HepG2 (cell line): ENCODE data around the gene SMIM20. TPM values are rescaled to one million over a fixed set of nuclear protein-coding genes. Genes with fewer than 3 reads are reported as not detected.

Experiments used
- BCL6 ChIP-seq: IDR thresholded peaks from 2 replicates; pipeline ENCODE4 v1.6.1; 2016; ENCODE audit warnings: missing genetic modification reagents, missing compliant biosample characterization
- CCDC6 ChIP-seq: sonication (generic); formaldehyde crosslinking; IDR thresholded peaks from 2 replicates; pipeline ENCODE4 v1.8.1; 2022; ENCODE audit warnings: mild to moderate bottlenecking, missing genetic modification reagents, moderate library complexity
- CHCHD3 ChIP-seq: sonication (generic); formaldehyde crosslinking; IDR thresholded peaks from 2 replicates; pipeline ENCODE4 v1.8.0; 2022; ENCODE audit warnings: mild to moderate bottlenecking, missing genetic modification reagents, moderate library complexity
- GATA4 ChIP-seq: sonication (generic); IDR thresholded peaks from 2 replicates; pipeline ENCODE4 v1.6.1; 2016; ENCODE audit warnings: antibody characterized with exemption, low read depth, borderline replicate concordance
- GZF1 ChIP-seq: sonication (generic); formaldehyde crosslinking; IDR thresholded peaks from 2 replicates; pipeline ENCODE4 v1.5.1; 2020; ENCODE audit warnings: mild to moderate bottlenecking, missing genetic modification reagents
- HDAC1 ChIP-seq: sonication (generic); formaldehyde crosslinking; IDR thresholded peaks from 2 replicates; pipeline ENCODE4 v1.5.1; 2020; ENCODE audit warnings: mild to moderate bottlenecking, missing genetic modification reagents
- HDAC2 ChIP-seq: sonication (generic); formaldehyde crosslinking; IDR thresholded peaks from 2 replicates; pipeline ENCODE4 v1.4.0; 2020; ENCODE audit warnings: missing genetic modification reagents
- HMG20A ChIP-seq: IDR thresholded peaks from 2 replicates; pipeline ENCODE4 v1.6.1; 2016; ENCODE audit warnings: borderline replicate concordance
- HOXD1 ChIP-seq: sonication (generic); formaldehyde crosslinking; IDR thresholded peaks from 2 replicates; pipeline ENCODE4 v1.5.0; 2020; ENCODE audit warnings: missing genetic modification reagents
- KAT8 ChIP-seq: IDR thresholded peaks from 2 replicates; pipeline ENCODE4 v1.6.1; 2016; ENCODE audit warnings: missing genetic modification reagents, missing compliant biosample characterization
- MAX ChIP-seq: IDR thresholded peaks from 2 replicates; pipeline ENCODE4 v1.6.1; 2012; ENCODE audit warnings: inconsistent platforms
- MAZ ChIP-seq, 2 experiments: sonication (generic) in 1 of 2; formaldehyde crosslinking in 1 of 2; IDR thresholded peaks; 2 replicates each; pipeline versions ENCODE4 v1.5.0 to v1.6.1; 2012 to 2020; ENCODE audit warnings: low read depth in 2 of 2, mild to moderate bottlenecking in 2 of 2, borderline replicate concordance in 1 of 2, improper control_type of control experiment in 1 of 2, low read length in 1 of 2, missing genetic modification reagents in 1 of 2, moderate library complexity in 1 of 2
- MXD1 ChIP-seq: sonication (generic); formaldehyde crosslinking; IDR thresholded peaks from 2 replicates; pipeline ENCODE4 v1.4.0; 2020; ENCODE audit warnings: mild to moderate bottlenecking, missing genetic modification reagents
- NR2F1 ChIP-seq, 2 experiments: fragments of 450-650 bp in 1 of 2; formaldehyde crosslinking in 1 of 2; IDR thresholded peaks; 2 replicates each; pipeline versions ENCODE4 v1.5.0 to v1.6.1; 2016 to 2020; ENCODE audit warnings: mild to moderate bottlenecking in 1 of 2, missing compliant biosample characterization in 1 of 2, missing genetic modification reagents in 1 of 2, moderate library complexity in 1 of 2
- PHB2 ChIP-seq: fragments of 450-650 bp; IDR thresholded peaks from 2 replicates; pipeline ENCODE4 v1.6.1; 2018; ENCODE audit not compliant: partially characterized antibody
- SRY ChIP-seq: sonication (generic); formaldehyde crosslinking; IDR thresholded peaks from 2 replicates; pipeline ENCODE4 v1.8.0; 2022; ENCODE audit warnings: mild to moderate bottlenecking, missing genetic modification reagents
- TAF1 ChIP-seq: sonication (generic); formaldehyde crosslinking; IDR thresholded peaks from 2 replicates; pipeline ENCODE4 v1.4.0; 2020; ENCODE audit warnings: missing genetic modification reagents
- TBL1XR1 ChIP-seq: fragments of 150-350 bp; IDR thresholded peaks from 2 replicates; pipeline ENCODE4 v1.6.1; 2014; ENCODE audit warnings: borderline replicate concordance, low read length; ENCODE audit not compliant: partially characterized antibody
- YEATS4 ChIP-seq: sonication (generic); formaldehyde crosslinking; IDR thresholded peaks from 2 replicates; pipeline ENCODE4 v1.4.0; 2020; ENCODE audit warnings: missing genetic modification reagents, borderline replicate concordance
- ZNF292 ChIP-seq: sonication (generic); formaldehyde crosslinking; IDR thresholded peaks from 2 replicates; pipeline ENCODE4 v1.8.1; 2022; ENCODE audit warnings: mild to moderate bottlenecking, low read depth, missing genetic modification reagents, borderline replicate concordance
- ZNF574 ChIP-seq: sonication (generic); formaldehyde crosslinking; IDR thresholded peaks from 2 replicates; pipeline ENCODE4 v1.4.0; 2020; ENCODE audit warnings: missing genetic modification reagents
- ZNF597 ChIP-seq: sonication (generic); formaldehyde crosslinking; IDR thresholded peaks from 2 replicates; pipeline ENCODE4 v1.5.0; 2020; ENCODE audit warnings: missing genetic modification reagents
- ZNF607 ChIP-seq: sonication (generic); formaldehyde crosslinking; IDR thresholded peaks from 2 replicates; pipeline ENCODE4 v1.5.1; 2020; ENCODE audit warnings: missing genetic modification reagents, mild to moderate bottlenecking, borderline replicate concordance
- ZNF619 ChIP-seq: sonication (generic); formaldehyde crosslinking; IDR thresholded peaks from 2 replicates; pipeline ENCODE4 v1.4.0; 2020; ENCODE audit warnings: mild to moderate bottlenecking, missing genetic modification reagents
- ZNF792 ChIP-seq: IDR thresholded peaks from 2 replicates; pipeline ENCODE4 v1.6.1; 2016
- ZSCAN21 ChIP-seq: sonication (generic); formaldehyde crosslinking; IDR thresholded peaks from 2 replicates; pipeline ENCODE4 v1.8.0; 2022; ENCODE audit warnings: mild to moderate bottlenecking, missing genetic modification reagents, moderate library complexity, borderline replicate concordance
- polyA plus RNA-seq, 8 experiments: library from polyadenylated mRNA; depleted of rRNA in 3 of 8; stranded (reverse) in 7 of 8; unstranded in 1 of 8; fragments of >200 nt; fragmentation: Illumina TruSeq in 4 of 8; extraction: Trizol in 4 of 8; gene quantifications; 2 replicates each; pipeline versions ENCODE4 v1.2.1 to v1.2.3, GENCODE V29; 2011 to 2016; ENCODE audit warnings: low read depth in 4 of 8, missing spikeins in 1 of 8, mixed read lengths in 1 of 8; ENCODE audit not compliant: insufficient read depth in 1 of 8
- total RNA-seq, 5 experiments: library from RNA; depleted of rRNA; stranded (reverse); fragments of >200 nt; fragmentation: Illumina TruSeq; extraction: Trizol; gene quantifications; 2 replicates each; pipeline ENCODE4 v1.2.3, GENCODE V29; 2016; ENCODE audit warnings: low read depth in 1 of 5

The SMIM20 gene
- total and polyA plus RNA-seq, 2 of the 13 experiments (the other 11 are each of a cell fraction or from before 2014, with no cell fraction given) = 26.3 to 30.2 TPM

GRCh38 chr4:25913851-25914669, at the start of gene SMIM20 (continued):
- TF ChIP-seq HDAC1 (CRISPR knock-in tag) (peak; percentile 83), CCDC6 (CRISPR knock-in tag) (peak; percentile 69; the same call in 1 of the 2 replicates), SRY (CRISPR knock-in tag) (no peak), ZNF619 (CRISPR knock-in tag) (no peak), GATA4 (0 out of 2 replicates have a peak, but pooled peaks have one; percentile 30), TAF1 (peak; percentile 73), ZNF292 (peak; percentile 34; the same call in 1 of the 2 replicates), TBL1XR1 (no peak), ZNF792 (peak; percentile 56), MXD1 (peak; percentile 69), YEATS4 (peak; percentile 81; the same call in 1 of the 2 replicates), ZSCAN21 (CRISPR knock-in tag) (peak; percentile 23; the same call in 1 of the 2 replicates), GZF1 (CRISPR knock-in tag) (0 out of 2 replicates have a peak, but pooled peaks have one; percentile 74), CHCHD3 (CRISPR knock-in tag) (no peak), PHB2 (no peak), HOXD1 (CRISPR knock-in tag) (peak; percentile 77), KAT8 (CRISPR knock-in tag) (peak; percentile 89), MAZ (IDR thresholded peaks at IDR 0.05; ENCODE audit: borderline replicate concordance, low read depth, low read length) (no peak), MAZ (CRISPR knock-in tag; IDR thresholded peaks at IDR 0.05; ENCODE audit: low read depth) (peak; percentile 77), NR2F1 (CRISPR knock-in tag; IDR thresholded peaks at IDR 0.05) (peak in 1 of 2 experiments; percentile 74; a peak in 2 of 4 replicates), ZNF607 (CRISPR knock-in tag) (no peak; the same call in 1 of the 2 replicates), BCL6 (CRISPR knock-in tag) (peak; percentile 42), ZNF597 (CRISPR knock-in tag) (no peak), MAX (peak; percentile 97), ZNF574 (peak; percentile 81), HMG20A (CRISPR knock-in tag) (peak; percentile 25; the same call in 1 of the 2 replicates), HDAC2 (CRISPR knock-in tag) (peak; percentile 53; the same call in 1 of the 2 replicates)
